Measurements from ENCODE around the gene PAQR8.

PAQR8 gene

DNA sequence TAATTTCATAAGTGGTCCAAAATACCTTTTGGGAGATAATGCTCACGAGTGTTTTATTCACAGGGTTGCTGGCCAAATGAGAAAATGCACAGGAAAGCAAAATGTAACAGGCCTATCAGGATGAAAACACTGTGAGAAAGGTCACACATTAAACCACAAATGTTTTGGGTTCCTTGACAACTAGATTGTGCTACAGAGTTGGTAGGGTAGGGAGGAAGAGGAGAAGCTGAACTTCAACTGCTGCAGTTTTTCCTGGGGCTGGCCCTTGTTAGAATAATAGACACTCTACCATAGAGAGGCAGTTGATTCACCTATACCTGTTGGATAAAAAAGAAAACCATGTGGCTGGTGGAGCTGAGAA lies 28.1 kb upstream of the PAQR8 start:
- H3K4me3 ChIP-seq (ENCODE audit: low read depth, low read length), result no peak overlapping the region
- TF ChIP-seq, protein P1, sequence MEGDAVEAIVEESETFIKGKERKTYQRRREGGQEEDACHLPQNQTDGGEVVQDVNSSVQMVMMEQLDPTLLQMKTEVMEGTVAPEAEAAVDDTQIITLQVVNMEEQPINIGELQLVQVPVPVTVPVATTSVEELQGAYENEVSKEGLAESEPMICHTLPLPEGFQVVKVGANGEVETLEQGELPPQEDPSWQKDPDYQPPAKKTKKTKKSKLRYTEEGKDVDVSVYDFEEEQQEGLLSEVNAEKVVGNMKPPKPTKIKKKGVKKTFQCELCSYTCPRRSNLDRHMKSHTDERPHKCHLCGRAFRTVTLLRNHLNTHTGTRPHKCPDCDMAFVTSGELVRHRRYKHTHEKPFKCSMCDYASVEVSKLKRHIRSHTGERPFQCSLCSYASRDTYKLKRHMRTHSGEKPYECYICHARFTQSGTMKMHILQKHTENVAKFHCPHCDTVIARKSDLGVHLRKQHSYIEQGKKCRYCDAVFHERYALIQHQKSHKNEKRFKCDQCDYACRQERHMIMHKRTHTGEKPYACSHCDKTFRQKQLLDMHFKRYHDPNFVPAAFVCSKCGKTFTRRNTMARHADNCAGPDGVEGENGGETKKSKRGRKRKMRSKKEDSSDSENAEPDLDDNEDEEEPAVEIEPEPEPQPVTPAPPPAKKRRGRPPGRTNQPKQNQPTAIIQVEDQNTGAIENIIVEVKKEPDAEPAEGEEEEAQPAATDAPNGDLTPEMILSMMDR (IDR thresholded peaks at IDR 0.05; ENCODE audit: borderline replicate concordance, insufficient read depth, low read depth, low read length), result no peak

DNA sequence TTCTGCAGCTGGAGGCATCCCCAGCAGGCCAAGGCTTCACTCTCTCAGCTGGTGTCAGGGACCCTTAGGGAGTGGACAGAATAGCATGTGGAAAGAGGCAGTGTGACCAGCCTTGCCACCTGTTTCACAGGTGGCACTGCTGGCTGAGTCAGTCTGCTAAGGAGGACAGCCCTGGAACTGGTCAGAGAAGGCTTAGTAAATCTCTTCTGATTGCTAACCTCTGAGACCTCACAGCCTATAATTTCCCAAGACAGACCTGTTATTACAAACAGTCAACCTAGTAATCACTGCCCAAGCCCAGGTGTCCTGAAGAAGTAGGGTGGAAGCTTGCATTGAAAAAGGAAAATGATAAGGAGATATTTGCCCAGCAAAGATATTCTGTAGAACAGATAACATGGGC lies 26.4 kb upstream of the PAQR8 start:
- TF ChIP-seq, protein P1 (IDR thresholded peaks at IDR 0.05; ENCODE audit: borderline replicate concordance, insufficient read depth, low read depth, low read length), result no peak
- no peak overlapping the region for H3K4me3 ChIP-seq (ENCODE audit: low read depth, low read length)

DNA sequence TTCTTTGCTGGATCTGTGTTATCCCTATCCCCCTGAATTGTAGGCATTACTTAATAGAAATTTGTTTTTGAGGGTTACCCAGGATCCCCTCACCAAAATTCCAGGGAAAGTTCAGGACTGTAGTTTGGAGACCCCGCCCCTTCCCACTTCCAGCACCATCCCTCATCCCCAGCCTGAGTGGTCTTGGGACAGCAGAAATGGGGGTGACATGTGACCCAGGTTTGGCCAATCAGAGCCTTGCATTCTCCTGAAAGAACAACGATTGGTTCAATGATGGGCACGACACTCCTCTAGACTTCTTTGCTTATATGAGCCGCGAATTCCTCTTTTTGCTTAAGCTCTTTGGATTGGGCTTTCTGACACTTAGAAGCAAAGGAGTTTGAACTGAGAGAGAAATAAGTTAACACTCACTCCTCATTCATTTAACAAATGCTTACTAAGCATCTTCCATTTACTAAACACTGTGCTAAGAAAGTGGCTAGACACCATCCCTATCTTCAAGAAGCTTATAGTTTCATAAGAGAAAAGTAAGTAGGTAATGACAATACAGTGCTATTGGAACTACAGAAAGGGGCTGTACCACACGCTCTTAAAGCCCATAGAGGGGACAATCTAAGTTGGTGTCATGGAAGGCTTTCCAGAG lies 24.9 kb upstream of the PAQR8 start:
- H3K4me3 ChIP-seq (ENCODE audit: low read depth, low read length), result no peak overlapping the region
- TF ChIP-seq, protein P1 (IDR thresholded peaks at IDR 0.05; ENCODE audit: borderline replicate concordance, insufficient read depth, low read depth, low read length), result no peak

DNA sequence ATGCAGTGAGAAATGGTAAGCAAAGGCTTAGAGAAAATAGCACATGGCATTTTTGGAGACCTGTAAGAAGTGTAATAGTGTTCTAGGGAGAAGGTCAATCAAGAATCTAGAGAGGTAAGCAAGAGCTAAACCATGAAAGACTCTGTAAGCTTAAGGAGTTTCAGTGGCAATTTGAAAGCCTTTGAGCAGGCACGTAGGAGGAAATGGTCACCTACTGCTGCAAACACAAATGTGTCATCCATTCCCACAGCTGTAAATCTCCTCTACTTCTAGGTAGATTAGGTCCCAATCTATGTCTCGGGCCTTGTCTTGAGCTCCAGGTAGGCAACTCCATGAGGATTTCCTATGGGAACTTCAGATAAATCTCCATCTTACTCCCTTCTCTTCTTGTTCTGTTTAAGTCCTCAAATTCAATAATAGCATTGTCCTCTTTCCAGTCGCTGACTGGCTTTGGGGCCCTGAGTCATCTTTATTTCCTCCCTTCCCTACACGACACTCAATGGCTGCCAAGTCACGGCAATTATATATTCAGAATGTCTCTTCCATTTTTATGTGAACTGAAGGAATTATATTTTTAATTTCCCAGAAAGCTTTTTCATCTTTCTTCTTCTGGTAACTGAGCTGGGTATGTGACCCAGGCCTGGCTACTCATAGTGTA lies 24.2 kb upstream of the PAQR8 start:
- TF ChIP-seq, protein P1 (IDR thresholded peaks at IDR 0.05; ENCODE audit: borderline replicate concordance, insufficient read depth, low read depth, low read length), result no peak
- H3K4me3 ChIP-seq (ENCODE audit: low read depth, low read length), result no peak overlapping the region

DNA sequence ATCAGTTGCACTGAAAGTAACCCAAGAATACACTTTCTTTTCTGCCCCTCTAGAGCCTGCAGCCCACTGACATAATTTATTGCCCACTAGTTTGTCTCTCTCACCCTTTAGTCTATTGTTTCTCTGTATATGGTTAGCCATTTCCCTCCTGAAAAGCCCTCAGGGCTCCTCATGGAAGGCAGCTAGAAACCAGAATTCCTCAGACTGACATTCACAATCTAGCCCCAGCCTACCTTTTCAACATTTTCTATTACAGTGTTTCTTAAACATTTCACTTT lies 21.4 kb upstream of the PAQR8 start:
- TF ChIP-seq, protein P1 (IDR thresholded peaks at IDR 0.05; ENCODE audit: borderline replicate concordance, insufficient read depth, low read depth, low read length), result no peak
- no peak overlapping the region for H3K4me3 ChIP-seq (ENCODE audit: low read depth, low read length)

DNA sequence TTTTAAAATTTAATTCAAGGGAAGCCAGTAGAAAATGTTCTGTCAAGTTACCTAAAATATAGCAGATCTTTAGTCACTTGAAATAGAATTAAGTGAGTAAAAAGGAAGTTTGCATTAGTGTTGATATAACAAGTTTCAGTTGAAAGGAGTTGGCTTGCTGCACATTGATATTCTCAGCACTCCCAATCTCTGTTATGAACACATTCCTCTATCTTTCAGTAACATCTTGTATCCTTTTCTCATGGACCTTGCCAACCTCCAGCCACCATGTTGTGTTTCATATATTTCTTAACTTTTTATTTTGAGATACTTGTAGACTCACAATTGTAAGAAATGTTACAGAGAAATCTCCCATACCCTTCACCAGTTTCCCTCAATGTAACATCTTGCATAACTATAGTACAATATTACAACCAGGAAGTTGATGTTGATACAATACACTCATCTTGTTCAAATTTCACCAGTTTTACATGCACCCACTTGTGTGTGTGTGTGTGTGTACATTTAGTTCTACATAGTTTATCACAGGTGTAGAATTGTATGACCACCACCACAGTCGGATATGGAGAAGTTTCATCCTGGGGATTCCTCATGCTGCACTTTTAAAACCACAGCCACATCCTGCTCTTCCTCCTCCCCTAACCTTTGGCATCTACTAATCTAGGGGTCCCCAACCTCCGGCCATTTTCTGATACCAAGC lies 20.2 kb upstream of the PAQR8 start:
- TF ChIP-seq, protein P1 (IDR thresholded peaks at IDR 0.05; ENCODE audit: borderline replicate concordance, insufficient read depth, low read depth, low read length), result no peak
- H3K4me3 ChIP-seq (ENCODE audit: low read depth, low read length), result no peak overlapping the region

DNA sequence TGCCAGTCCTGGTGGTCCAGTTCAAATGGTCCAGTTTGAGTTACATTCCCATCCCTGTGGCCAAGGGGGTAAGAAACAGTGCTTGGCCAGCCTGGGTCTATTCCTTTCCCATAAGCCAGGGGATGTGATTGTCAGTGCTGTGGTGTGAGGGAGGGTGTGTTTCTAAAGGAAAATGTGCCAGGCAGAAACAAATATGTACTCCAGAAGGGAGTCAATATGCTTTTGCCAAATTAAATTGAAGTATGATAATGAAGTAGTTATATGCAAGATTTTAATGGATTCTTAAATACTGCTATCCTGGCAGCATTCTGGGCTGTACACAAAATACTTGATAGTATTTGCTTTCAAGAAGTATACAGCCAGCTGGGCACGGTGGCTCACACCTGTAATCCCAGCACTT lies 16.6 kb upstream of the PAQR8 start:
- TF ChIP-seq, protein P1 (IDR thresholded peaks at IDR 0.05; ENCODE audit: borderline replicate concordance, insufficient read depth, low read depth, low read length), result no peak
- H3K4me3 ChIP-seq (ENCODE audit: low read depth, low read length), result no peak overlapping the region
